Astrocyte (in vitro differentiated cells and primary cell): ENCODE data around the gene DHX29. TPM values are rescaled to one million over a fixed set of nuclear protein-coding genes. Genes with fewer than 3 reads are reported as not detected.

Source experiments
- DNase-seq: peaks from one replicate; pipeline ENCODE4 v3.0.0-alpha.2; 2010; ENCODE audit warnings: low read depth
- FAIRE-seq: peaks from 2 replicates; lab custom pipeline; 2011; peaks lifted over from hg19 to GRCh38; lab: Jason Lieb, UNC
- H2AFZ ChIP-seq: 2 replicates; pipeline ENCODE4 v1.6.0; 2012; ENCODE audit warnings: low read depth, low read length, inconsistent platforms
- H3K27ac ChIP-seq: 2 replicates; pipeline ENCODE4 v1.5.1; 2011; ENCODE audit warnings: low read depth, low read length, inconsistent platforms
- H3K27me3 ChIP-seq: 2 replicates; pipeline ENCODE4 v1.6.0; 2011; ENCODE audit warnings: low read length, inconsistent platforms; ENCODE audit not compliant: insufficient read depth
- H3K36me3 ChIP-seq: 2 replicates; pipeline ENCODE4 v1.5.1; 2011; ENCODE audit warnings: low read length, inconsistent platforms; ENCODE audit not compliant: insufficient read depth
- H3K4me1 ChIP-seq: 2 replicates; pipeline ENCODE4 v1.5.1; 2011; ENCODE audit warnings: low read length, inconsistent platforms; ENCODE audit not compliant: insufficient read depth
- H3K4me2 ChIP-seq: 2 replicates; pipeline ENCODE4 v1.6.0; 2012; ENCODE audit warnings: low read length, inconsistent platforms
- H3K4me3 ChIP-seq: 2 replicates; pipeline ENCODE4 v1.5.1; 2011; ENCODE audit warnings: low read depth, mild to moderate bottlenecking, low read length, inconsistent platforms; ENCODE audit not compliant: insufficient read depth
- H3K79me2 ChIP-seq: 2 replicates; pipeline ENCODE4 v1.6.0; 2012; ENCODE audit warnings: mild to moderate bottlenecking, low read length, inconsistent platforms; ENCODE audit not compliant: insufficient read depth
- H3K9ac ChIP-seq: 2 replicates; pipeline ENCODE4 v1.6.0; 2012; ENCODE audit warnings: mild to moderate bottlenecking, low read length, inconsistent platforms
- H3K9me3 ChIP-seq: 2 replicates; pipeline ENCODE4 v1.5.1; 2012; ENCODE audit warnings: low read depth, mild to moderate bottlenecking, low read length, inconsistent platforms; ENCODE audit not compliant: insufficient read depth
- H4K20me1 ChIP-seq: 2 replicates; pipeline ENCODE4 v1.6.0; 2012; ENCODE audit warnings: low read length, inconsistent platforms; ENCODE audit not compliant: insufficient read depth
- H3K27ac Mint-ChIP-seq: one replicate; pipeline ENCODE4 v1.8.0; 2021; ENCODE audit warnings: mild to moderate bottlenecking, mixed read lengths; ENCODE audit not compliant: unreplicated experiment
- H3K27me3 Mint-ChIP-seq: one replicate; pipeline ENCODE4 v1.8.0; 2021; ENCODE audit warnings: low read depth, mixed read lengths; ENCODE audit not compliant: unreplicated experiment
- H3K36me3 Mint-ChIP-seq: one replicate; pipeline ENCODE4 v1.8.0; 2021; ENCODE audit warnings: low read depth, mixed read lengths; ENCODE audit not compliant: unreplicated experiment
- H3K4me1 Mint-ChIP-seq: one replicate; pipeline ENCODE4 v1.8.0; 2021; ENCODE audit warnings: low read depth, mixed read lengths; ENCODE audit not compliant: unreplicated experiment
- H3K4me3 Mint-ChIP-seq: one replicate; pipeline ENCODE4 v1.8.0; 2021; ENCODE audit warnings: mild to moderate bottlenecking, moderate library complexity, mixed read lengths; ENCODE audit not compliant: unreplicated experiment
- H3K9me3 Mint-ChIP-seq: one replicate; pipeline ENCODE4 v1.8.0; 2021; ENCODE audit warnings: mild to moderate bottlenecking, mixed read lengths; ENCODE audit not compliant: unreplicated experiment
- EZH2 ChIP-seq: IDR thresholded peaks from 2 replicates; pipeline ENCODE4 v1.6.1; 2012; ENCODE audit warnings: mild to moderate bottlenecking, low read length, inconsistent platforms; ENCODE audit not compliant: insufficient read depth
- total RNA-seq: library from RNA; stranded (reverse); gene quantifications from 2 replicates; pipeline ENCODE4 v1.2.1, GENCODE V29; 2021
- TF ChIP-seq, protein P1 (sequence below): IDR thresholded peaks from 2 replicates; pipeline ENCODE4 v1.5.1; 2011; ENCODE audit warnings: low read depth, mild to moderate bottlenecking, inconsistent platforms, low read length, moderate library complexity; ENCODE audit not compliant: insufficient read depth

Gene DHX29
- total RNA-seq, 1 donor from 2014 or later, result 27.0 TPM

DNA sequence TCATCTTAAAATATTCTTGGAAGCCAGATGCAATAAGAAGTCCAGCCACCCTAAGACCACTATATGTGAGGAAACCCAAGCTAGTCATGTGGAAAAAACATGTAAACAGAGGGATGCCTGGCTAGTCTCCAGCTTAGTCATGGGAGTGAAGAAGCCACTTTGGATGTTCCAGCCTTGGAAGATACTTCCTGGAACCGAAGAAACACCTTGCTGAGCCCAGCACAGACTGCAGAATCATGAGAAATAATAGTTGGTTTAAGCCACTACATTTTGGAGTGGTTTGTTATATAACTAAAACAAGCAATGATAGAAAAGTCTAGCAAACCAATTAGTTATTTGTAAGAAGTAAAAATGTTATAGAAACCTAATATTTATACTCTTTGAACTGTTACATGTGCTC is 12.6 kb downstream of the DHX29 start:
- peaks cover 37% of the 10 kb centered on the region for H3K36me3 ChIP-seq
- Mint-ChIP-seq H3K4me1 (no peaks in the 10 kb centered on the region), H3K9me3 (no peaks in the 10 kb centered on the region), H3K27me3 (no peaks in the 10 kb centered on the region), H3K4me3 (no peak overlapping the region), H3K27ac (no peak overlapping the region), H3K36me3 (peaks cover 25% of the 10 kb centered on the region)
- no peak overlapping the region for H2AFZ ChIP-seq
- FAIRE-seq (no peak), DNase-seq (no peak)
- H4K20me1 ChIP-seq, result peaks cover 10% of the 10 kb centered on the region
- no peak overlapping the region for H3K4me3 ChIP-seq
- H3K79me2 ChIP-seq, result peaks cover 37% of the 10 kb centered on the region
- H3K9ac ChIP-seq, result no peak overlapping the region
- no peaks in the 10 kb centered on the region for H3K27me3 ChIP-seq
- H3K4me2 ChIP-seq, result no peak overlapping the region
- H3K4me1 ChIP-seq, result no peaks in the 10 kb centered on the region
- H3K27ac ChIP-seq, result no peak overlapping the region
- H3K9me3 ChIP-seq, result no peaks in the 10 kb centered on the region
- TF ChIP-seq, protein P1, sequence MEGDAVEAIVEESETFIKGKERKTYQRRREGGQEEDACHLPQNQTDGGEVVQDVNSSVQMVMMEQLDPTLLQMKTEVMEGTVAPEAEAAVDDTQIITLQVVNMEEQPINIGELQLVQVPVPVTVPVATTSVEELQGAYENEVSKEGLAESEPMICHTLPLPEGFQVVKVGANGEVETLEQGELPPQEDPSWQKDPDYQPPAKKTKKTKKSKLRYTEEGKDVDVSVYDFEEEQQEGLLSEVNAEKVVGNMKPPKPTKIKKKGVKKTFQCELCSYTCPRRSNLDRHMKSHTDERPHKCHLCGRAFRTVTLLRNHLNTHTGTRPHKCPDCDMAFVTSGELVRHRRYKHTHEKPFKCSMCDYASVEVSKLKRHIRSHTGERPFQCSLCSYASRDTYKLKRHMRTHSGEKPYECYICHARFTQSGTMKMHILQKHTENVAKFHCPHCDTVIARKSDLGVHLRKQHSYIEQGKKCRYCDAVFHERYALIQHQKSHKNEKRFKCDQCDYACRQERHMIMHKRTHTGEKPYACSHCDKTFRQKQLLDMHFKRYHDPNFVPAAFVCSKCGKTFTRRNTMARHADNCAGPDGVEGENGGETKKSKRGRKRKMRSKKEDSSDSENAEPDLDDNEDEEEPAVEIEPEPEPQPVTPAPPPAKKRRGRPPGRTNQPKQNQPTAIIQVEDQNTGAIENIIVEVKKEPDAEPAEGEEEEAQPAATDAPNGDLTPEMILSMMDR, result no peak
- TF ChIP-seq EZH2, result no peak

DNA sequence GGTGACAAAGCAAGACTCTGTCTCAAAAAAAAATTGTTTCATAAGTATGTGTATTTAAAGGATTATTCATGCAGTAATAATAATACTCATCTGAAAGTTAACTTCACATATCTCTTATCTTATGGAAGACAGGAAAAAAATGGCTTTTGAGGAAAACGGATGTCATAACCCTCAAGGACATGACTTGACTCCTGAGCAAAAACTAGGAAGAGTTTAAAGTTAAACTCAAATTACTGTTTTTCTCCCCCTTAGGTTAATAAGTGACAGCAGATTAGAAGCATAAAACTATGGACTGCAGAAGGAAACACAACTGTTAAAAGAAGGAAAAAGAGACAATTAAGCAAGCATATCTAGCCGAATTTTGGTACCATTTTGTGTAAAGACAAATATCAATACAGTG is 16.5 kb downstream of the DHX29 start:
- Histone ChIP-seq H3K27me3 (no peaks in the 10 kb centered on the region), H3K9me3 (no peaks in the 10 kb centered on the region), H3K79me2 (peaks cover 6% of the 10 kb centered on the region), H3K4me3 (no peak overlapping the region), H3K4me1 (no peaks in the 10 kb centered on the region), H4K20me1 (peaks cover 4% of the 10 kb centered on the region), H3K4me2 (no peak overlapping the region), H3K9ac (no peak overlapping the region), H3K27ac (no peak overlapping the region), H3K36me3 (peaks cover 53% of the 10 kb centered on the region), H2AFZ (no peak overlapping the region)
- H3K4me1 Mint-ChIP-seq, result no peaks in the 10 kb centered on the region
- no peaks in the 10 kb centered on the region for H3K27me3 Mint-ChIP-seq
- H3K9me3 Mint-ChIP-seq, result no peaks in the 10 kb centered on the region
- DNase-seq (no peak), FAIRE-seq (no peak)
- H3K27ac Mint-ChIP-seq, result no peak overlapping the region
- H3K36me3 Mint-ChIP-seq, result peaks cover 27% of the 10 kb centered on the region
- no peak overlapping the region for H3K4me3 Mint-ChIP-seq
- TF ChIP-seq, protein P1, result no peak
- TF ChIP-seq EZH2, result no peak

DNA sequence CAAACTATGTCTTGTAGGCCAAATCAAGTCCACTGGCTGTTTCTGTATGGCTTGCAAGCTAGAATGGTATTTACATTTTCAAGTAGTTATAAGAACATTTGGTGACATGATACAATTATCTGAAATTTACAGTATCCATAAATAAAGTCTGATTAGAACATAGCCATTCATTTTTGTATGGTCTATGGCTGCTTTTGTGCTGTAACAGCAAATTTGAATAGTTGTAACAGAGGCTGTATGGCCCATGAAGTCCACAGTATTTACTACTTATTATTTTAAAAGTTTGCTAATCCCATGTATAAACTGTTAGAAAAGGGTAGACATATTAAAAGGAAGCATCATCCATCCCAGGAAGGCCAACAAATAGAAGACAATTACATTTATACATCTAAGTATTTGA is 17.7 kb downstream of the DHX29 start:
- Histone ChIP-seq H3K79me2 (peaks cover under 1% of the 10 kb centered on the region), H3K36me3 (peaks cover 56% of the 10 kb centered on the region), H3K4me1 (no peaks in the 10 kb centered on the region), H3K4me3 (no peak overlapping the region), H3K9me3 (no peaks in the 10 kb centered on the region), H3K27ac (no peak overlapping the region), H3K9ac (no peak overlapping the region), H4K20me1 (peaks cover 2% of the 10 kb centered on the region), H2AFZ (no peak overlapping the region), H3K27me3 (no peaks in the 10 kb centered on the region), H3K4me2 (no peak overlapping the region)
- no peaks in the 10 kb centered on the region for H3K4me1 Mint-ChIP-seq
- H3K36me3 Mint-ChIP-seq, result peaks cover 18% of the 10 kb centered on the region
- no peaks in the 10 kb centered on the region for H3K9me3 Mint-ChIP-seq
- no peak overlapping the region for H3K27ac Mint-ChIP-seq
- no peak for FAIRE-seq
- no peak for TF ChIP-seq EZH2
- TF ChIP-seq, protein P1, result no peak
- DNase-seq, result no peak
- H3K27me3 Mint-ChIP-seq, result no peaks in the 10 kb centered on the region
- no peak overlapping the region for H3K4me3 Mint-ChIP-seq
